Measurements from ENCODE around the gene BBS10.
"Not testable (repeated sequence)": the region's sequence is repeated elsewhere in the genome, so short reads cannot be mapped to it uniquely, and the experiment has no call there.

Gene BBS10

DNA sequence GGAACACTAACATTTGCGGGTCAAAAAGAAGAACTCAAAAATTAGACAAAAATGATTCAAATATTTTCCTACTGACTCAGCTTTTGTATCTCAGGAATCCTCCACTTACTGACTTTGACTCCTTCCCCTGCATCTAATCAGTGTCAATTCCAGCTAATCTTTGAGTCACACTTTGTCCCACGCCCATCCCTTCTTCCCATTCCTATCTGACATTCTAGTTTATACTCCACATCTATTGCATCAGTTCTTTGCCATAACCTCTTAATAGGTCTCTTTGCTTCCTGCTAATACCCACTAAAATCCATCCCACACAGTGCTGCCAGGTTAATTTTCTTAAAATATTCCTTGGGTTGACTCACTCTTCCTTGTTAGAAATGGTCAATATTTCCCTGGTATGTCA is 19.1 kb downstream of the BBS10 start:
- no peak for DNase-seq

DNA sequence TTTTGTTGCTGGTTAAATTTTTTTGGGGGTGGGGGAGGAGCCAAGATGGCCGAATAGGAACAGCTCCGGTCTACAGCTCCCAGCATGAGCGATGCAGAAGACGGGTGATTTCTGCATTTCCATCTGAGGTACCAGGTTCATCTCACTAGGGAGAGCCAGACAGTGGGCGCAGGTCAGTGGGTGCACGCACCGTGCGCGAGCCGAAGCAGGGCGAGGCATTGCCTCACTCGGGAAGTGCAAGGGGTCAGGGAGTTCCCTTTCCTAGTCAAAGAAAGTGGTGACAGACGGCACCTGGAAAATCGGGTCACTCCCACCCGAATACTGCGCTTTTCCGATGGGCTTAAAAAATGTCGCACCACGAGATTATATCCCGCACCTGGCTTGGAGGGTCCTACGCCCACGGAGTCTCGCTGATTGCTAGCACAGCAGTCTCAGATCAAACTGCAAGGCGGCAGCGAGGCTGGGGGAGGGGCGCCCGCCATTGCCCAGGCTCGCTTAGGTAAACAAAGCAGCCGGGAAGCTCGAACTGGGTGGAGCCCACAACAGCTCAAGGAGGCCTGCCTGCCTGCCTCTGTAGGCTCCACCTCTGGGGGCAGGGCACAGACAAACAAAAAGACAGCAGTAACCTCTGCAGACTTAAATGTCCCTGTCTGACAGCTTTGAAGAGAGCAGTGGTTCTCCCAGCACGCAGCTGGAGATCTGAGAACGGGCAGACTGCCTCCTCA is 28.5 kb downstream of the BBS10 start:
- not testable (repeated sequence) for DNase-seq

DNA sequence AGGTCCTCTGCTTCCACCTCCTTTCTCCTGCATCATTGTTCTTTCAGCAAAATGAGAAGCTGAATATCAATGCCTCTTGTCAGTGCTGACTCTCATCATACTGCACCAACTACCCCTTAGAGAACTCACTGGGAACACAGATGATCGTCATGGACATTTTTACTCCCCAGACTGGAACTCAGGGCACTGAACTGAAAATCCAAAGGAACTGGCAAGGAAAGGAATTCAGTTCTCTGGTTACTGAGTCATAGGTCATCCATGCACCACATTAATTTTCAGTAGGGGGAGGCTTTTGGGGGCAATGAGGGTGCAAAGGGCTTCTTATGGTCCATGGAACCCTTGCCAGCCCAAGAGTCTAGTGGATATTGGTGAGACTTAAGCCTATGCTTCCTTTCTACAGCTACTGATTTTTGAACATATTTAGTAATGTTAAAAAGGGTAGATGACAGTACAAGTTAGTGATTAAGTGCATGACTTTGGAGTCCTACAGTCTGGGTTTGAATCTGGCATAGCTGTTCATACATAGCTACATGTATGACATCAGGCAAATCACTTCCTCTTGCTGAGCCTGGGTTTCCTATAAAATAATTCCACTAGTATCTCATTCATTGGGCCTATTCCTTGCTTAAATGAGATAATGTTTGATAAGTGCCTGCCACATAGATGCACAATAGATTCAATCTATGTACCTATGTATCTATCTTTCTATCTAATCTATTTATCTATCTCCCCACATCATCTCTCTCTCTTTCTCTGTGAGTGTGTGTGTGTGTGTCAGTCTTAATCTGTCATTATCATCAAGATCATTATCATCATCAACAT is 29.2 kb downstream of the BBS10 start:
- DNase-seq: no peak

DNA sequence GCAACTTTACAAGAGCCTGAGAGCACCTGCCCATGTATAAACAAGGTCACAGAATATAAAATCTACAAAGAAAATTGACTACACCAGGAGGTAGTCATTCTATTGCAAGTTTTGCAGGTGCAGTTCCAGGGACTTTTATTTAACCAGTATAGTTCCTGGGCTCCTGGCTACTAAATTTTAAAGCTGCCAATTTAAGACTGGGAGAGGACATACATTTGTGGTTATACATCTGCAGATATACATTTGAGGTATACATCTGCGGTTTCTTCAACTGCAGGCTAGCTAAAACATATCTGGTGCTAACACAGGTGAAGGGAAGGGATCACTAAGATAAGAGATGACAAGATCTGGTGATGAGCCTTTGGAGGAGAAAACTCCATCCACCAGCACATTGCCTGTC is 30.2 kb downstream of the BBS10 start:
- no peak for DNase-seq

DNA sequence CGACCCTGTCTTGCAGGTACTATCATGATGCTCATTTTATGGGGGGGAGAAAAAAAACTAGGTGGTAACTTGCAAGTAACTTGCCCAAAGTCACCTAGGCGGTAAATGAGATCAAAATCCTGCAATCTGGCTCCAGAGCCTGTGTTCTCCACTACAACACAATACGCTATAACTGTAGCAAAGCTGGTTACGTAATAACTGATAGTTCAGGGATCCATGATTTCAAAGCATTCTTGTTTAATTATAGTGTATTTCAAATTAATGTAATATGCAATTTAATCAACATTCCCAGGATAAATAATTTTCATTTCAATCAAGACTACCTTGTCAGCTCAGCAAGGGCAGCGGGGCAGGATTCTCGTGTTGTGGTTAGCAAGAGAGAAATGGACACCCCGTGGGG is 31.7 kb downstream of the BBS10 start:
- DNase-seq: no peak

DNA sequence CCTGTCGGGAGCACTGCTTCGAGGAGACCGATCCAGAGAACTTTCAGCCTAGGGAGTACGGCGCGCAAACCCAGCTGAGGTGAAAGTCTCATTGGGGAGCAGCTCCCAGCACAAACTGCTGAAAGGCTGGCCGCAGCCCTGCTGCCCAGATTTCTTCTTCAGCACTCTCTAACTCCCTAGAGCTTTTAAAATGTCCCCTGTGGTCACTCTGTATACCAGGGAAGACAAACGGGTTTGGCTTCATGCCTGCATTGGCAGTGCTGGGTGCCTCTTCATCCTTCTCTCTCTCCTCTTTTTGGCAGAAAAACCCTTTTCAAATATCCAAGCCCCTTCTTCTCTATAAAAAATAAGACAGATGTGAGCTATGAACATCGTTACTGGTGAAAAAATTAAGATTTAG is 34.9 kb downstream of the BBS10 start:
- no peak for DNase-seq

DNA sequence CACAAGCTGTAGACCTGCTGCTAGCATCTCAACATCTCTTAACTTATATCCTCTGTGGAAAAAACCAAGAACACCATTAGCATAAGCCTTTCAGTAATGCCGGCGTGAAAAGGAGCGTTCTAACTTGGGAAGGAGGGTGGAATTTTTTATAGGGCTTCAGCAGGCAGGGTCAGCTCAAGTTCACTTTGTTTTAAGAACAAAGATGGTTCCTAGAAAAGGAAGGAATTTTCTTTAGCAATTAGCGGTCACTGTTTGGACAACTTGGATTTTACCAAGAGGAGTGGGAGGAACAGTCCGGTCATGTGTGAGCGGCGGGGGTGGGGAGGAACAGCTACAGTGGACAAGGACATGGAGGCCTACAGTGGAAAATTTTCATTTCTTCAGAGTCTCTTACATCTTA is 35.9 kb downstream of the BBS10 start:
- DNase-seq: no peak

DNA sequence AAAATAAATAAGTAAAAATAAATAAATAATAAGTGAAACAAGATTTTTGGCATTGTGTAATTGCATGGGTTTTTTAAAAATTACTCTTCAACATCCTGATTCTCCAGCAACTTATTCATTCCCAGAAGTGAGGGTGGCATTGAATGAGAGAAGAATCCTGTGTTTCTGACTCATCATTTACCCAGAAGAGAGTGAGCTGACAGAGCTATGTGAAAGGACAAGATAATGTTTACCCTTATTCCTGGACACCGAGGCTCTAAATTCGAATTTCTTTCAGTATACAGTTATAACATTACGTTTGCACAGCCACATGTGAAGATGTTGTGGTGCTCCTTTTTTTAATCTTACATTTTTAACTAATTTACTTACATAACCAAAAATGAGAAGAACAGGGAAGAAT is 36.4 kb downstream of the BBS10 start:
- no peak for DNase-seq

DNA sequence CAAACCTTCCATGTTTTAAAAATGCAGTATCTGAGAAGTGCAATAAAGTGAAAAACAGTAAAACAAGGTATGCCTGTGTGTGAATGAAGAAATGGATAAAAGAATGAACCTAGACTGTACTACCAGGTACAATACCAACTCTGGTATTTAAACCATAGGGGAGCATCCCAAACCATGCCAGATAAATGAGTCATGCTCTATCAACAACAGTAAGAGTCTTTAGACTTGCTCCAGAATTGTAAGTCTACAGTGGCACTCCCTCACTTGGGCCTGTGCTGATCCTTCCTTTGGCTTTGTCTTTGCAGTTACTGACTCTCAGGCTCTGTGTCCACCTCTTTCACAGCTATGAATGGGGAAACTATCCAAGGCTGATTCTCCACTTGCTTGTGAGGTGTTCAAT is 38.1 kb downstream of the BBS10 start:
- no peak for DNase-seq

DNA sequence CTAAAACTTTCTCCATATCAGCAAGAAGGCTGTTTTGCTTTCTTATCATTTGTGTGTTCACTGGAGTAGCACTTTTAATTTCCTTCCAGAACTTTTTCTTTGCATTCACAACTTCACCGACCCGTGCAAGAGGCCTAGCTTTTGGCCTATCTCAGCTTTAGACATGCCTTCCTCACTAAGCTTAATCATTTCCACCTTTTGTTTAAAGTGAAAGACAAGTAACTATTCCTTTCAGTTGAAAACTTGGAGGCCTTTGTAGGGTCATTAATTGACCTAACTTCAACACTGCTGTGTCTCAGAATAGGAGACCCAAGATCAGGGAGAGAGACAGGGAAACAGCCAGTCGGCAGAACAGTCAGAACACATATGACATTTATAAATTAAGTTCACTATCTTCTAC is 39.3 kb downstream of the BBS10 start:
- no peak for DNase-seq

DNA sequence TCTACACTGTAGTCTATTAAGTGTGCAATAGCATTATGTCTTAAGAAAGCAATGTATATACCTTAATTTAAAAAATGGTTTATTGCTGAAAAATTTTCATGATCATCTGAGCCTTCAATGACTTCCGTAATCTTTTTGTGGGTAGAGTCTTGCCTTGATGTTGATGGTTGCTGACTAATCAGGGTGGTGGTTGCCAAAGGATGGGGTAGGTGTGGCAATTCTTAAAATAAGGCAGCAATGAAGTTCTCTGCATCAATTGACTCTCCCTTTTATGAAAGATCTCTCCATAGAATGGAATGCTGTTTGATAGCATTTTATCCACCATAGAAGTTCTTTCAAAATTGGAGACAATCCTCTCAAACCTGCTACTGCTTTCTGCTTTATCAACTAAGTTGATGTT is 41.1 kb downstream of the BBS10 start:
- DNase-seq: no peak

DNA sequence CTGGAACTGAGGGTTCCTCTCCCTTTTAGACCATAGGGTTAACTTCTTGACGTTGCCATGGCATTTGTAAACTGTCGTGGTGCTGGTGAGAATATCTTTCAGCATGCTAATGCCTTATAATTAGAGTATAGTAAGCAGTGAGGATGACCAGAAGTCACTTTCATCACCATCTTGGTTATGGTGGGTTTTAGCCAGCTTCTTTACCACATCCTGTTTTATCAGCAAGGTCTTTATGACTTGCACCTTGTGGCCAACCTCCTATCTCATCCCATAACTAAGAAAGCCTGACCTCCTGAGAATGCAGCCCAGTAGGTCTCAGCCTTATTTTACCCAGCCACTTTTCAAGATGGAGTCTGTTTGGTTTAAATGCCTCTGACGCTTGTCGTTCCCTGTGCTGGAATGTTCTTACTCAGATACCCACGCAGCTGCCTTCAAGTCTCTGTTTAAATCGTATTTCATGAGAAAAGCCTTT is 44.2 kb downstream of the BBS10 start:
- DNase-seq: no peak

DNA sequence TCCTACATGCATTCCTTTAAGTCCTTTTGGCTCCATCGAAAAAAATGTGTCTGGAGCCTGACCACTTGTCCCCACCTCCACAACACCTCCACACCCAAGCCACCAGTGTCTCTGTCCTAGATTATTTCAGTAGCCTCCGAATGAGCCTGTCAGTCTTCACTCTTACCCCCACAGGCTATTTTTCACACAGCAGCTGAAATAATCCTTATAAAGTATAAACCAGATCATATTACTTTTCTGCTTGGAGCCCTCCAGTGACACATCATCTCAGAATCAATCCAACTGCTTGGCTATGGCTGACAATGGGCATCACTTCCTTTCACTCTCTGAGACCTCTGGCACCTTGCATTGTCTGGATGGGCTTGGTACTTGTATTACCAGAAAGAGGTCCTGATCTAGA is 44.9 kb downstream of the BBS10 start:
- no peak for DNase-seq

DNA sequence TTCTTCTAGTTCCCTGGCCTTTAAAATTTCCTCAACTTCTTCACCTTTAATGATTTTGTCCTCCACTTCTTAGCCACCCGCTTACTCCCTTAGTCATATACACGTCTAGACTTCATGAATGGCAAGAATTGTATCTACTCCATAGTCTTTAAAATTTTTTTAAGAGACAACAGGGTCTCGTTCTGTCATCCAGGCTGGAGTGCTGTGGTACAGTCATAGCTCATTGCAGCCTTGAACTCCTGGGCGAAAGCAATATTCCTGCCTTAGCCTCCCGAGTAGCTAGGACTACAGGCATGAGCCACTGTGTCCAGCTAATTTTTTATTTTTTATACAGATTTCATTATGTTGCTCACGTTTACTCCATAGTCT is 47.9 kb downstream of the BBS10 start:
- no peak for DNase-seq

DNA sequence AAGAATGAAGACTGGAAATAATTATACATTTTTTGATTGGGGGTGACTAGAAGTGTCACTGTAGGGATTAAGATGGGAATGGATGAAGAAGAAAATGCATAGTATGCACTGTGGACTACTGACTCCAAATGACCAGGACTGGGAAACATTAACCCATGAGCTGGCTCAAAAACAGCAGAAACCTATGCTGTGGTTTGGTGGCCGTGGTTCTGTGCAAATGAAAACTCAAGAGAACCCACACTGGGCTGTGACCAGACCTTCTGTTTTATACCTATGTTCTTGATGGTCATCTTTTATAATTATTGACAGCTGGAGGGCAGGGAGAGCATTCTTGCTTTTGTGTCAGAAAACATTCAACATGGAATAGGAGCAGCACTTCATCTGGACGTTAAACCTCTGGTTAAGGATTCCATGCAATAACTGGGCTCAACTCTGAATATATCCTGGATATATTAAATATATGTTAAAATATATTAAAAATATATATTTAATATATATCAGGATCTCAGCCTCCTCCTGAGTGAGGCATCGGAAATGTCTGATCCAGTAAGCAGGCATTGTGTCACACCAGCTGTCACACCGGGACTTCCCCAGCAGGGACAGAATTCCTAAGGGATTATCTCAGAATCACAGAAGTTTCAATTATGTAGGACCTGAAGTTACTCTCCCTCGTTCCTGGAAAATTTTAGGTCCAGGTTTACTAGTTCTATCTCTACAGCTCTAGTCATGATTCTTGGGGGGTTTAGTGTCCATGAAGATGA is 48.5 kb downstream of the BBS10 start:
- no peak for DNase-seq
